HG02870 (cell line): ENCODE data around the gene AK2.
"Not testable (repeated sequence)": the region's sequence is repeated elsewhere in the genome, so short reads cannot be mapped to it uniquely, and the experiment has no call there.

Experiments used
- ATAC-seq: cut with Tn5 transposase; IDR thresholded peaks from one replicate; pipeline ENCODE4 v1.9.1; 2021; ENCODE audit warnings: mild to moderate bottlenecking, moderate library complexity; ENCODE audit not compliant: unreplicated experiment

The AK2 gene

DNA sequence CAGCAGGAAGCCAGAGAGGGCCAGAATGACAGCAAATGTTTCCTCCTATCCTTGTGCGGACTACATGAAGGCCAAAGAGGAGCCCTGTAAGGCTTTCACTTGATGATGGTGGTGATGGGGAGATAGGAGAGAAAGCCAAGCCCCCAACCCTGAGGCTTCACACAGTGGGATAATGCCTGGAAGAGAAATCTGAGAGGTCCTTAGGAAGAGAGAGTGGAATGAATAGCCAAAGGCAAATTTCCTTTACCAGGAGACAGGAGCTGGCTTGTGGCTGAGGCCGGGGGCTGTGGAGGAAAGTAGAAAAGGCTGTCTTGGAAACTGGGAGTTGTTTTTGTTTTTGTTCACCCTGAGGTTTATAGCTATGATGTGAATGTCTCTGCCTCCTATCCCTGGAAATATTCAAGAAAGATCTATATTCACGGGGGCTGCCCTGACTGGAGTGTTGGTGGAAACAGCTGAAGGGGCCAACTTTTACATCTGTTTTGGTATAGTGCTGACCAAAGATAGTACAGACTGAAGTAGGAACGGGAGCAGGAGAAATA, 59.1 kb downstream of the AK2 start:
- no peak for ATAC-seq

DNA sequence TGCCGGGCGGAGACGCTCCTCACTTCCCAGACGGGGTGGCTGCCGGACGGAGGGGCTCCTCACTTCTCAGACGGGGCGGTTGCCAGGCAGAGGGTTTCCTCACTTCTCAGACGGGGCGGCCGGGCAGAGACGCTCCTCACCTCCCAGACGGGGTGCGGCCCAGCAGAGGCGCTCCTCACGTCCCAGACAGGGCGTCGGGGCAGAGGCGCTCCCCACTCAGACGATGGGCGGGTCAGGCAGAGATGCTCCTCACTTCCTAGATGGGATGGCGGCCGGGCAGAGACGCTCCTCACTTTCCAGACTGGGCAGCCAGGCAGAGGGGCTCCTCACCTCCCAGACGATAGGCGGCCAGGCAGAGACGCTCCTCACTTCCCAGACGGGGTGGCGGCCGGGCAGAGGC, 61.6 kb downstream of the AK2 start:
- not testable (repeated sequence) for ATAC-seq

DNA sequence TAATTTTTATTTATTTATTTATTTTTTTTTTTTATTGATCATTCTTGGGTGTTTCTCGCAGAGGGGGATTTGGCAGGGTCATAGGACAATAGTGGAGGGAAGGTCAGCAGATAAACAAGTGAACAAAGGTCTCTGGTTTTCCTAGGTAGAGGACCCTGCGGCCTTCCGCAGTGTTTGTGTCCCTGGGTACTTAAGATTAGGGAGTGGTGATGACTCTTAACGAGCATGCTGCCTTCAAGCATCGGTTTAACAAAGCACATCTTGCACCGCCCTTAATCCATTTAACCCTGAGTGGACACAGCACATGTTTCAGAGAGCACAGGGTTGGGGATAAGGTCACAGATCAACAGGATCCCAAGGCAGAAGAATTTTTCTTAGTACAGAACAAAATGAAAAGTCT, 63.2 kb downstream of the AK2 start:
- not testable (repeated sequence) for ATAC-seq

DNA sequence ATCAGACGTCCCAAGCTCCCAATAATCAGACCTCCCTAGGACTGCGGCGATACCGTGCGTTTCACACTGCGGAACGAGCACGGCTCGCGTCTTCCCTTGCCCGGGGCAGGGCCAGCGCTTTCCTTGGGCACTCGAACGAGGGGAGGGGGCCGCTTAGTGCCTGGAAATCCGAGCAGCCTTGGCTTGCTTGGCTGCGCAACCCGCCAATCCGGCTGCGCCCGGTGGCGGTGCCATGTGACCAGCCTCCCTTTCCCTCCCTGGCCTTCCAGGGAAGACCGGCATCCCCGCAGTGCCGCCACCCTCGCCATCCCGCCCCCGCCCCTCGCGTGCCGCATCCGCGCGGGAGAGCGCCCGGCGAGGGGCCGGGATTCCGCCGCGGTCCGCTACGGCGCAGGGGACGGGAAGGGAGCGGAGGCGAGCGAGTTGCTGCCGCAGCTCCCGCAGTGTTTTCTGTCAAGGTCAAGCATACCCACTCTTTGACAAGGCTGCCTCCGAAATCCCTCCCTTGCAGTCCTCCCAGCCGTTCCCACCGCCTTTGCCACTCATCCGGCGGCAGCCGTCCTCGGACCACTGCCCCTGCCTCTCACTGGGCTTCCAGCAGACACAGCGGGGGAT, 63.8 kb downstream of the AK2 start:
- no peak for ATAC-seq

DNA sequence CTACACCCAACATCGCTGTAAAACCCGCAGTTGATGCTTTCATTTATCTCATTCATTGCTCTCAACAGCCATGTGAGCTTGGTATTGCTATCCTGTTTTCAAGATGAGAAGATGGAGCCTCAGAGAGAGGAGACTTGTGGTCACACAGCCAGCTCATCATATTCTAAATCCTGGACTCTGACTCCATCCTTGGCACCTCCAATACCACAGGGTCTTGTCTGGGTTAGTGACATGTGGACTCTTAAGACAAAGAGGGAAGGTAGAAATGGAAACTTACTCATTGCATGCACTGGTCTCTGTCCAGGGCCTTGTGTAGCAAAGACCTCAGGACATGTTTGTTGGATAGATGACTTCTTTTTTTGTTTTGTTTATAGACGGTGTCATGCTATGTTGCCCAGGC, 65.1 kb downstream of the AK2 start:
- no peak for ATAC-seq

DNA sequence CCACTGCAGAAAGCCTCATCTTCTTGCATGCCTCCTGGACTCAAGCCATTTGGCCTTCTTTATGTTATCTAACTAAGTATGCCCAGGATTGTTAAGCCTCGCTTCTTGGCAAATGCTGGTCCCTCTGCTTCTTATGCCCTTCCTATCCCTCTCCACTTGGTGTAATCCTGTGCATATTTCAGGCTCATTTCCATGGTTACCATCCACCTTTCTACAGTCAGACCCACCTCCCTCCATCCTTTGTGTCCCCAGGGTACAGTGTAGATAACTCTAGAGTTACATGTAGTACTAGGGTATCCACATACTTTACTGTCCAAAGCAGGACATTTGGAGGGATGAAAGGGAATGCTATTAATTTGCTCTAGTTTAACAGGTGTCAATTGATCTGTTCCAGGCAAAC, 65.5 kb downstream of the AK2 start:
- ATAC-seq: no peak

DNA sequence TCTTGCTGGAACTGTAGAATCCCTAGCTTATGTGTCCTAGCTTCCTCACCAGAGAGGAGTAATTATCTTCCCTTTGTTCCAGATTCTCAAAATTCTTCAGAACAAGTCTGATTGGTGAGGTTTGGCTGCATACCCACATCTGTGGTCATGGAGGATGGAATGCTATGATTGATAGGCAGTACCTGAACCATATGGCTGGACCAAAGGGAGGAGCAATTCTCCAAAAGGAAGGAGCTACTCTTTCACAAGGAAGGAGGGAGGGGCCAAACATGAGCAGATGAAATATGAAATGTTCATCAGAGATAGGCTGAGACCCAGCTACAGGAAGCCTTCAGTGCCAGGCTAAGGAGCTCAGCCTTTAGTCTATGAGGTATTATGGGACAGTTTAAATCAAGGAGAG, 67.1 kb downstream of the AK2 start:
- ATAC-seq: no peak

DNA sequence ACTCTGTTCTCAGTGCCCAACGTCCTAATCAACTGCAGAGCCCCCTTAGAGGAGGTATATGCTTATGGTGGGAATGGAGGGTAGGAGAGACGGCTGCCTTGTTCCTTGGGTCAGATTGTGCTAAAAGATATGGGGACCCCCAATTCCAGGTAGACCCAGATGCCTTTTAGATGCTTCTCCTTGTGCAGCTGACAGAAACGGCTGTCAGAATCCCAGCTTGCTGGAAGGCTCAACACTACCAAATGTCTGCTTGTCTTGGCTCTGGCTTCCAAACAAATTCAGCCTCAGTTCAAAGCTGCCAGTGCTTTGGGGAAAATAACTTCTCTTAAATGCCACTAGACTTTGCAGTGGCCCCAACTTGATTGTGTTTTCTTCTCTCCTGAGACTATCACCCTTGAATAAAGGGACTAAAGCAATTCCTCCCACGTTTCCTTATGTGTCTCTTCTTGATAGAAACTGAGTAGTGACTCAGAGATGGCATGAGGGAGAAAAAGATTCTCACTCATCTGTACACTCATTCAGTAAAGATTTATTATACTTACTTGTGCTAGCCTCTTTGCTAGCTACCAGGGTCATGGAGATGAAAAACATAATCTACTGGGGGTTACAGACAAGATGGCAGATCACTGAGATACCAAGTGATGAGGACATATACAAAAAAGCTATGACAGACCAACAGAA, 68.7 kb downstream of the AK2 start:
- ATAC-seq: no peak

DNA sequence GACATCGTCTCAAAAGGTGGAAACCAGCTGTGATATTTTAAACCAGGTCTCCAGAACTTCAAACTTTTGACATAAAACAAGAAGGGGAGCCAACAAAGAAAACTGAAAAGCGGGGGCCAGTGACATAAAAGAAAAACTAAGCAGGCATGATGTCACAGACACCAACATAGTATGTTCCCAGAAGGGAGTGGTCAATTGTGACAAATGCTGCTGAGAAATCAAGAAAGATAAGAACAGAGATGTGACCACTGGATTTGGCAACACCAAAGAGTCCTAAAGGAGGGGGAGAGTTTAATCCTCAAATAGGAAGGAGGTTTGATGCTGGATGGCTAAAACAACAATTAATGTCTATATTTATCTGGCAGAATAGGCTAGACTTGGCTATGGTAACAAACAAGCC, 69.8 kb downstream of the AK2 start:
- no peak for ATAC-seq

DNA sequence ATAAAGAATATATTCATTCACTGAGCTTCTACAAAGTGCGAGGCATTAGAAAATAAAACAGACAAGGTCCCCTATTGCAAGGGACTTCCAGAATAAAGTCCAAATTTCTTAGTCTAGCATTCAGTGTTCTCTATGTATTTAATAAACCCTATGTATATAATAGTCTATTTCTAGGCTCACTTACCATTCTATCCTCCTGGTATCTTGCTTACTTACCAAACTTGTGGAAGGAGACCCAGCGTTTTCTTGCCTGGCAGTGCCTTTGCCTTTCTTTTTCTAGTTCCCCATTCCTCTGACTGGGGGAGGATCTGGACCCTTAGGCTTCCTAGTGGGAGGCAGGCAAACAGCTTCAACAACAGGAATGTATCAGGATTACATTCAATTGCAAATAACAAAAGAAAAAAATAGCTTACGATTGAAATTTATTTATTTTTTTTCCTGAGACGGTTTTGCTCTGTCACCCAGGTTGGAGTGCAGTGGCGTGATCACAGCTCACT, 71.4 kb downstream of the AK2 start:
- no peak for ATAC-seq

DNA sequence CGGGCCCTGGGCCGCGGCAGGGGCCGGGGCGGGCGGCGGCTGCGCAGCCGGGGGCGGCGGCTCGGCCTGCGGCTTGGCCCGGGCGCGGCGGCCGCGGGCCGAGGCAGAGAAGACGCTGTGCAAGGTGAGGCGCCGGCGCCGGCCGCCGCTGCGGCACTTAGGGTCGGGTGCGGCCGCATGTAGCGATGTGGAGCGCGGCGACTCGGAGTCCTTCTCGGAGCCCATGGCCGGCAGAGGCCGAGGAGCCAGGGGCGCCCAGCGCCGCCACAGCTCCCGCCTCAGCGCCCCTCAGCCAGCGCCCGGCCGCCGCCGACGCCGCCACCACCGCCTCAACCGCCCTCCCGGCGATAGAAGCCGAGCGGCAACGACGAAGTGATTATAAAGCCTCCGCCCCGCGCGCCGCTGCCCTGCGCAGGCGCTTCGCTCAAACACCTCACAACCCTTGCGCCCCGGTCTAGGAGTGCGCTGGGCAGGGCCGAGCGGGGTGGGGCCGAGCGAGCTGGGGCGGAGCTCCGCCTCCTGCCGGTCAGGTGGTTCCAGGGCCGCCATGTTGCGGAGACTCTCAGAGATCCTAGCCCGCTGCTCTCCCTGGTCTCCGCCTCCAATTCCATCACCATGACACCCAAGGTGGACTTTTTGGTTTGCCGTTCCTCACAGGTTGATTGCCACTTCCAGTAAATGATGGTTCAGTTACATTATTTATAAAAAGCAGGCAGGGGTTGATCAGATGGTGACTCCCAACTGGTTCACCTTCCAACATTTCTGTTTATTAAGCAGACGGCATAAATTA, 72.0 kb downstream of the AK2 start, which contains the start of gene RNF19B:
RNF19B (minus strand) TSS at position 349 of the 790 bp plus-strand sequence; CDS start at position 225, 124 bp downstream.
- peak; percentile 78 for ATAC-seq

DNA sequence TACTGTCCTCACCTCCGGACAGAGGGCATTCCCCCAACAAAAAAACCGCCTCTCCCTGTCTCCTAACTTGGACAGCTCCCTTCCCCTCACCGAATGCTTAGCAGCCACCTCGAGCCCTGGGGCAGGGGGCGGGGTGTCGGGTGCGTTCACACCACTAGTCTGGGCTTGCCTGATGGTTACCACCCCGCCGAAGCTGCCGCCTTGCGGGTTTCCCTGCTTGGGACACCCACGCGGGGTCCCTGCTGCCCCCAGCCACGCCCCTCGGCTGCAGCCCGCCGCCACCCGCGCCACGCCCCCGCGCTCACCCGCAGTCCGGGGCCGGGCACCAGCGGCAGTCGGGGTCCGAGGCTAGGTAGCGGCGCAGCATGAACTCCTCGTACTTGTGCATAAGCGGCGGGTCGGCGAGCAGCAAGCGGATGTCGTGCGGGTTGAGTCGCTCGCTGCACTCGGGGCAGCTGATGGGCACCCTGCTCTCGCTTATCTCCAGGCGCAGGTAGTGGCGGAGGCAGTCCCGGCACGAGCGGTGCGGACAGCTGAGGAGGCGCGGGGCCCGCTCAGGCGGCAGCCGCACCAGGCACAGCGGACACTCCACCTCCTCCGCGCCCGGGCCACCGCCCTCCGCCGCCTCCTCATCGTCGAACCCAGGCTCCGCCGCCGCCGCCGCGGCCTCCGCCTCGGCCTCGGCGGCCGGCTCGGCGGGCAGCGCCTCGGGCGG, 72.8 kb downstream of the AK2 start:
- ATAC-seq: peak; percentile 22

DNA sequence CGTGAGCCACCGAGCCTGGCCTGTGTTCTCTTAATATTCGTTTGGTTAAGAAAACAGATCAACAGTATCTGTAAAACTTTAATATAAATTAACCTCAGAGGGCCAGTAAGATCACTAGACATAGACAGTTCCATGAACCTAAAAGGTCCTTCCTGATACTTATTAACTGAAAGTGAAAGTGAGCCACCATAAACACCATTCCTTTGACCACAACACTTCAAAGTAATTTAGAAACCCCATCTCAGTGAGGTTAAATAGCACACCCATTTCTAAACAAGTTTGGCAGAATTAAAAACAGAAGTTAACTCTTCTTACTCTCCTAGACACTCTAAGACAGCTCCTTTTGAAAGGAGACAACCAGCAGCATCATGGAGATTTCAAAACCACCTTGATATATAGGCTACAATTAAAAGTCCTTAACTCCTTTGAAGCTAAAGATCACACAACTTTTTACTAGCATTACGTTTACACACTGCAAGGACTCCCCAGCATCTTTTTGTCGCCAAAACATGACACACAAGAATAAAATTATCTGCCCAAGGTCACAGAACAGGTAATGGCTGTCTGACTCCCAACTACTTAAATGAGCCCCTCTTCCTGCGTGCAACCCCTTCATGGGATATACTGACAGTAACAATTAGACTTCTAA, 74.3 kb downstream of the AK2 start:
- ATAC-seq: no peak

DNA sequence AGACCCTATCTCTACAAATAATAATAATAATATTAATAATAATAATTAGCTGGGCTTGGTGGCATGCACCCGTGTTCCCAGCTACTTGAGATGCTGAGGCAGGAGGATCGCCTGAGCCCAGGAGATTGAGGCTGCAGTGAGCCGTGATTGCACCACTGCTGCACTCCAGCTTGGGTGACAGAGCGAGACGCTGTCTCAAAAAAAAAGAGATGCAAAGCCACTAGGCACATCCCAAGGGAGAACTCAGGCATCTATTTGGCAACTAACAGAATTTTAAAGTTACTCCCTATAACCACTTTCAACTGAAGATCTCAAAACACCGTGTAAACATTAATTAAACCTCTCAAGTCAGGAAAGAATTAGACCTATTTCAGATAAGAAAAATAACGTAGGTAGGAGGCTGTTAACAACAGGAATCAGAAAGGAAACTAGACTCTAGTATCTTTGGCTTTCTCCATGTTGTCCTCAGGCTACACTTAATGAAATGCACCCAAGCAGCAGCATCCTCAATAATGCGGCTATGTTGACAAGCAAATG, 75.8 kb downstream of the AK2 start:
- ATAC-seq: no peak

DNA sequence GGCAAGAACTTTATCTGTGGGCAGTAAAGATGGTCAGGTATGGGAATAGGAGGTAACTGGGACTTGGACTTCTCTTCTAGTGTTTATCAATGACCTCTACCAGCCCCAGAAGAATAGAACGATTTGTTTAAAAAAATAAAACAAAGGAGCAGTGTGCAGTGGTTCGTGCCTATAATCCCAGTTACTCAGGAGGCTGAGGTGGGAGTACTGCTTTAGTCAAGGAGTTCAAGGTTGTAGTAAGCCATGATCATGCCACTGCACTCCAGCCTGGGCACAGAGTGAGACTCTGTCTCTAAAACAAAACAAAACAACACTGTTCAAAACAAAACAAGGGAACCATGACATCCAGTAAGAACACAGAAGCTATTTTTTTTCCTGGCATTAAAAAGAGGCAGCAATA, 76.3 kb downstream of the AK2 start:
- ATAC-seq: no peak

DNA sequence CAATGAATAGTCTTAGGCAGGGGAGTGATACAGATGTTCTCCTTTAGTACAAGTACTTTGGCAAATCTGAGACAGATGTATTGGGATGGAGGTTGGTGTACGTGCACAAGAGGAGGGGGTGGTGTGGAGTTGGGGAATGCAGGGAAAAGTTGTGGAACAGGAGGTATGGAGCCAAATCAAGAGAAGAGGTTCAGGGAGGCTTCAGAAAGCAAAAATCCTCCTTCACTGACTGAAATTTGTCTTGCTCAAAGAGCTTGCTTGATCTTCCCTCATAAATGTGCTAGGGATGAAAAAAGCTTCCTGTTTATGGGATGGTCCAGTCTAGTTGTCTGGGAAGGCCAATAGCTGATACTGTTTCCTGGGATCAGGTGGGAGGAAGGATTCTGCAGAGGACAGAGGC, 77.9 kb downstream of the AK2 start:
- no peak for ATAC-seq
